Activated CD8-positive, alpha-beta memory T cell treated with anti-CD3 and anti-CD28 coated beads, Interleukin-2, amount 10 ng/mL, durations not matched to agents 7 days and 5 days (primary cell): Measurements from ENCODE around the gene ADAM19. TPM values are rescaled to one million over a fixed set of nuclear protein-coding genes. Genes with fewer than 3 reads are reported as not detected.
A peak's percentile ranks its signal among the peaks of the same experiment; 100 is the strongest.

Experiments
- ATAC-seq: fragments of 150-1000 bp; cut with Tn5 transposase; one replicate; pipeline ENCODE4 v1.10.0; 2021; ENCODE audit warnings: moderate library complexity
- CTCF ChIA-PET: fragments of 350-600 bp; sonication (Branson Sonifier 250); formaldehyde crosslinking; loops from one replicate; lab custom pipeline; 2021; ENCODE audit warnings: antibody characterized with exemption; lab: Charles Lee
- DNase-seq: peaks from one replicate; pipeline ENCODE4 v3.0.0-alpha.2; 2020
- H3K27ac Mint-ChIP-seq: one replicate; pipeline ENCODE4 v1.8.0; 2021; ENCODE audit warnings: mild to moderate bottlenecking, mixed read lengths
- H3K27me3 Mint-ChIP-seq: one replicate; pipeline ENCODE4 v1.8.0; 2021; ENCODE audit warnings: mixed read lengths
- H3K36me3 Mint-ChIP-seq: one replicate; pipeline ENCODE4 v1.8.0; 2021; ENCODE audit warnings: mild to moderate bottlenecking, mixed read lengths
- H3K4me1 Mint-ChIP-seq: one replicate; pipeline ENCODE4 v1.8.0; 2021; ENCODE audit warnings: mixed read lengths
- H3K4me3 Mint-ChIP-seq: one replicate; pipeline ENCODE4 v1.8.0; 2021; ENCODE audit warnings: mild to moderate bottlenecking, moderate library complexity, mixed read lengths
- H3K9me3 Mint-ChIP-seq: one replicate; pipeline ENCODE4 v1.8.0; 2022; ENCODE audit warnings: low read depth, mixed read lengths
- total RNA-seq, 2 experiments: library from RNA; stranded (reverse); gene quantifications; one replicate each; pipeline ENCODE4 v1.2.3, GENCODE V29; 2021

Gene ADAM19
- total RNA-seq, 2 experiments from 2014 or later = 219 to 341 TPM

GRCh38 chr5:157593052-157593757, 17.6 kb upstream of the ADAM19 start:
- CTCF ChIA-PET = interaction anchor here (0.6 to 3.0 kb wide), 11 partner anchors 8 to 228 kb away, joined by 3 to 10 read pairs (median 4); partner anchors contain the start of gene LSM11
- H3K4me3 Mint-ChIP-seq = peak overlapping the region; percentile 1
- H3K27ac Mint-ChIP-seq = peak overlapping the region; percentile 72
- ATAC-seq = no peak
- peaks cover 71% of the 10 kb centered on the region for H3K4me1 Mint-ChIP-seq
- H3K27me3 Mint-ChIP-seq = no peaks in the 10 kb centered on the region
- peaks cover 5% of the 10 kb centered on the region for H3K9me3 Mint-ChIP-seq
- H3K36me3 Mint-ChIP-seq = peaks cover 22% of the 10 kb centered on the region
- no peak for DNase-seq

DNA sequence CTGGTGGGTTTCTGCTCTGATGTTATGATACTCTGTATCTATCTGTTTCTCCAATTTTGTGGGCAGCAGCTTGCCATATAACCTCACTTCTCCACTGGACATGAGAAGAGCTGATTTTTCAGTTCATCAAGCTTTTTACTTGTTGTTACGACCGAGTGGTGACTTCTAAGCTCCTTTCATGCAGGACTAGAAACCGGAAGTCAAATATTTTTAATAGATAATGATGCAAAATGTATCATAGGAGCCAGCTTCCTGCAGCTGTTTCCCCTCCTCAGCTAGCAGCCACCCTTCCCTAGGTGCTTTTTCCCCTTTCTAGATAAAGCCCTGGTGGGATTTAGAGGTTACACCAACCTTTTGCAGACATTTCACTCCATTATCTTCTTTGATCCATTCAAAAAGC, 17.0 kb upstream of the ADAM19 start:
- ATAC-seq (no peak), DNase-seq (no peak)
- H3K4me1 Mint-ChIP-seq = peaks cover 65% of the 10 kb centered on the region
- H3K9me3 Mint-ChIP-seq = peaks cover 5% of the 10 kb centered on the region
- peaks cover 24% of the 10 kb centered on the region for H3K36me3 Mint-ChIP-seq
- H3K27me3 Mint-ChIP-seq = no peaks in the 10 kb centered on the region
- peak overlapping the region; percentile 72 for H3K27ac Mint-ChIP-seq
- H3K4me3 Mint-ChIP-seq = no peak overlapping the region
- CTCF ChIA-PET = interaction anchor here (0.9 to 3.0 kb wide), 8 partner anchors 9 to 151 kb away, joined by 3 to 10 read pairs (median 4); partner anchors contain the start of gene LSM11

DNA sequence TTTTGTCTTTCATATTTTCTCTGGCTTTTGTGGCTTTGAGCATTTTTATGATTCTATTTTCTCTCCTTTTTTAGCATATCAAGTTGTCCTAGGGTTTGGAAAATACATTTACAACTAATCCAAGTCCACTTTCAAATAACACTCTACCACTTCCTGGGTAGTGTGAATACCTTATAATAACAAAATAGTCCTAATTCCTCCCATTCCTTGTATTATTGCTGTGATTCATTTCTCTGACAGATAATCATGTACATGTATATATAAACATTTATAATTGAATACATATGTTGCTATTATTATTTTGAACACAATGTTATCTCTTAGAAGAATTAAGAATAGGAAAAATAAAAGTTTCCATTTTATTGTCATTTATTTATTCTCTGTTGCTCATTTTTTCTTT, 14.9 kb upstream of the ADAM19 start:
- CTCF ChIA-PET = interaction anchor here (0.7 kb wide), 1 partner anchor 40 kb away, joined by 3 read pairs; no protein-coding TSS in a partner anchor
- ATAC-seq = no peak
- DNase-seq = no peak
- peaks cover 44% of the 10 kb centered on the region for H3K4me1 Mint-ChIP-seq
- no peak overlapping the region for H3K27ac Mint-ChIP-seq
- H3K36me3 Mint-ChIP-seq = peaks cover 22% of the 10 kb centered on the region
- peaks cover 8% of the 10 kb centered on the region for H3K9me3 Mint-ChIP-seq
- no peaks in the 10 kb centered on the region for H3K27me3 Mint-ChIP-seq
- no peak overlapping the region for H3K4me3 Mint-ChIP-seq

DNA sequence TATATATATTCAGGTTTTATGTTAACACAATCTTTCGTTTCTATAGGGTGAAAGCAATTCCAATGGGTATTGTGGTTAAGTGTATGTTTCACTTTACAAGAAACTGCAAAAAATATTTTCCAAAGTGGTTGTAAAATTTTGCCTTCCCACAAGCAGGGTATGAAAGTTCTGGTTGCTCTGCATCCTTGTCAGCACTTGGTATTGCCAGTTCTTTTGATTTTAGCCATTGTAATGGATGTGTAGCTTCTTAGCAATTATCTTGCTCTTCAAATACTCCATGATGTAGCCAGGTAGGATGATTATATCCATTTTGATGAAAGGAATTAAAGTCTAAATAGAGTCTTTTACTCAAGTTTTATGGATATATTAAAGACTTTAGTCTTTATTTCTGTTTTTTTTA, 9.1 kb upstream of the ADAM19 start:
- no peak for ATAC-seq
- Mint-ChIP-seq H3K4me3 (no peak overlapping the region), H3K27ac (no peak overlapping the region), H3K36me3 (peaks cover 13% of the 10 kb centered on the region), H3K9me3 (peaks cover 3% of the 10 kb centered on the region), H3K27me3 (no peaks in the 10 kb centered on the region), H3K4me1 (peaks cover 32% of the 10 kb centered on the region)
- CTCF ChIA-PET = interaction anchor here (1.3 to 1.9 kb wide), 3 partner anchors 9 to 159 kb away, joined by 3 to 9 read pairs (median 7); partner anchors contain the start of gene LSM11
- no peak for DNase-seq

- Mint-ChIP-seq H3K4me1 (peaks cover 44% of the 10 kb centered on the region), H3K9me3 (peaks cover 3% of the 10 kb centered on the region), H3K4me3 (peak overlapping the region; percentile 23), H3K27me3 (no peaks in the 10 kb centered on the region), H3K36me3 (peaks cover 9% of the 10 kb centered on the region), H3K27ac (peak overlapping the region; percentile 69)
- CTCF ChIA-PET = interaction anchor here (1.4 to 2.4 kb wide), 2 partner anchors 14 to 160 kb away, joined by 3 to 7 read pairs; partner anchors contain the start of gene LSM11
- DNase-seq (no peak), ATAC-seq (peak; percentile 73)
Measured at GRCh38 chr5:157582731-157583620, 7.4 kb upstream of the ADAM19 start.

DNA sequence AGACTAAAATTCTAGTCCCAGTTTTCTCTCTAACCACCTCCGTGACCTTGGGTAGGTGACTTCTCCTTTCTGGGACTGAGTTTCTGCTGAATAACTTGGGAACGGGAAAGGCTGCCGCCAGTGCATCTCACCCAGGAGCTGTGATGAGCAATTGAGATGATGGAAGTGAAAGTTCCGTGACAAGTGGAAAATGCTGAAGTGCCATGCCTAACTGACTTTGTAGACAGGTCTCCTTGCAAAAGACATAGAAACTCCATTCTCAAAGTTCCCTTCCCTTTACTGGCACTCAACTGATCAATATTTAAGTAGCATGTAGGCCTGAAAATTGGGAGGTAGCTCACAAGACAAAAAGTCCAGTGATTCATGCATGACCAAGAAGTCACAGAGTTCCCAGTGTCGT, 6.3 kb upstream of the ADAM19 start:
- Mint-ChIP-seq H3K27ac (no peak overlapping the region), H3K4me3 (no peak overlapping the region), H3K27me3 (no peaks in the 10 kb centered on the region), H3K9me3 (no peaks in the 10 kb centered on the region), H3K36me3 (peaks cover 9% of the 10 kb centered on the region), H3K4me1 (peaks cover 50% of the 10 kb centered on the region)
- no peak for DNase-seq
- no peak for ATAC-seq
- CTCF ChIA-PET = interaction anchor here (1.1 to 2.4 kb wide), 2 partner anchors 11 to 13 kb away, joined by 3 to 7 read pairs; no protein-coding TSS in a partner anchor

DNA sequence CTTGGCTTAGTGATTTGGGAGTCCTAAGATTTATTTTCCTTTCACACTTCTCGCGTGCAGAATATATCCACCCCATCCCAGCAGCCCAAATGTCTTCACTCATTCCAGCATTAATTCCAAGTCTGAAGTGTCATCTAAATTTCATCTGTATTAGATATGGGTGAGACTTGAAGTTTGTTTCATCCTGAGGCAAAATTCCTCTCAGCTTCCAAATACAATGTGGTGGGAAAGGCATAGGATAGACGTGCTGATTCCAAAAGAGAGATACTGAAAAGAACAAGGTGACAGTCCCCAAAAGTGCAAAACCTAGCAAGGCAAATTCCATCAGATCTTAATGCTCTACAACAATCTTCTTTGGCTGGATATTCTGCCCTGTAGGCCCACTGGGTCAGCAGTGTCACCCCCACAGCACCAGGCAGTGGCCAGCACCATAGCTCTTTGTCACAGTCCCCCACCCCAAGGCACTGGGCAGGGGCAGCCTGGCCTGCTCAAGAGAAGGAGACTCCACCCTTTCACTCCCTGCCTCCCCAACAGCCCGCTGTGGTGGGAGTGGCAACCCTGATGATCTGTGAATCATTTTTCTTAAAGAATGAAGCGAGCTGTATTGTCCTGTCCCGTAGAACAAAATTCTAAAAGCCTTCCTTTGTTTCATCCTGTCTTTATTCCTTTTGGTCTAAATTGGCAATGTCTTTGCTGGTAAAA, 2.7 kb upstream of the ADAM19 start:
- CTCF ChIA-PET = interaction anchor here (0.7 to 2.6 kb wide), 5 partner anchors 9 to 141 kb away, joined by 3 to 7 read pairs (median 5); no protein-coding TSS in a partner anchor
- Mint-ChIP-seq H3K27me3 (no peaks in the 10 kb centered on the region), H3K4me3 (no peak overlapping the region), H3K36me3 (peaks cover 20% of the 10 kb centered on the region), H3K9me3 (no peaks in the 10 kb centered on the region), H3K27ac (no peak overlapping the region), H3K4me1 (peaks cover 51% of the 10 kb centered on the region)
- DNase-seq = no peak
- no peak for ATAC-seq

GRCh38 chr5:157576678-157577077, 1.1 kb upstream of the ADAM19 start:
- H3K9me3 Mint-ChIP-seq = no peaks in the 10 kb centered on the region
- H3K4me3 Mint-ChIP-seq = no peak overlapping the region
- H3K27me3 Mint-ChIP-seq = no peaks in the 10 kb centered on the region
- no peak overlapping the region for H3K27ac Mint-ChIP-seq
- no peak for ATAC-seq
- DNase-seq = no peak
- peaks cover 44% of the 10 kb centered on the region for H3K4me1 Mint-ChIP-seq
- H3K36me3 Mint-ChIP-seq = peaks cover 33% of the 10 kb centered on the region
- CTCF ChIA-PET = interaction anchor here (1.1 to 2.6 kb wide), 4 partner anchors 11 to 37 kb away, joined by 3 to 7 read pairs (median 4); no protein-coding TSS in a partner anchor

DNA sequence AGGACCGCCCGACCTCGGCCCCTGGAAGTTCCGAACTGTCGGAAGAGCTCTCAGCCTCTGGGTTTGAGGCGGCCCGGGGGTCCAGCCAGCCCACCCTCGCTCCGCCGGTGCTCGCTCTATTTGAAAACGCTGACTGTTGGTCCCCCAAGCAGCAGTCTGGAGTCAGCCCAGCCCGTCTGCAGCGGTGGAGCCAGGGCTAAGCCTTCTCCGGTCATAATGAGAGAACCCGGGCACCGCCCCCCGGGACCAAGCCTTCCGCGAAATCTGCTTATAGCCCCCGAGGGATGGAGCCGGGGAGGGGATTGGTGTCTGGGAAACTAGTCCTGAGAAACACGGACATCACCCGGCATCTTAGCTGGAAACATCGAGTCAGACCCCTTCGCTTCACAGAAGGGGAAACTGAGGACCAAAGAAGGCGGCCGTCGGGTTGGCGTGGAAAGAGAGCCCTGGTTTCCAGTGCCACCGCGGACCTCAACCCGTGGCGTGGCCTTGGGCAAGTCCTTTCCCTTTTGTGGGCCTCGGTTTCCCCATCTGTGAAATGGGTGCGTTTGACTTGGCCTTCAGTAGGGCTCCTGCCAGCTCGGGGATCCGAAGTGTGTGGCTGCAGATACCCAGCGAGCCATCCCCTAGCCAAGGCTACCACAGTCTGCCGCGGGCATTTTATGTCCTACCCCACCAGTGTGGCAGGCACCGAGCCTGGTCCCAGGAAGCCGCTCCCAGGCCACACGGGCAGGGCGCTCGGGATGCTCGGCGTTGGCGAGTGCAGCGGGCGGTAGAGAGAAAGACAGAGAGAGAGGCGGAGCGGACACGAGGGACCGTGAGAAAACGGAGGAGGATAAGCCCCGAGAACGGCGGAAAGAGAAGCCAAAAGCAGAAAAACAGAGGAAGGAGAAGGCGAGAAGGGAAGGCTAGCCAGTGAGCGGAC, 857 bp downstream of the ADAM19 start:
- peaks cover 51% of the 10 kb centered on the region for H3K36me3 Mint-ChIP-seq
- peak overlapping the region; percentile 90 for H3K27ac Mint-ChIP-seq
- H3K4me3 Mint-ChIP-seq = peak overlapping the region; percentile 99
- no peaks in the 10 kb centered on the region for H3K9me3 Mint-ChIP-seq
- peaks cover 57% of the 10 kb centered on the region for H3K4me1 Mint-ChIP-seq
- peak; percentile 26 for ATAC-seq
- H3K27me3 Mint-ChIP-seq = no peaks in the 10 kb centered on the region
- DNase-seq = peak; percentile 59
- CTCF ChIA-PET = interaction anchor here (1.4 to 5.1 kb wide), 5 partner anchors 12 to 168 kb away, joined by 4 to 18 read pairs (median 7); partner anchors contain the start of gene LSM11

DNA sequence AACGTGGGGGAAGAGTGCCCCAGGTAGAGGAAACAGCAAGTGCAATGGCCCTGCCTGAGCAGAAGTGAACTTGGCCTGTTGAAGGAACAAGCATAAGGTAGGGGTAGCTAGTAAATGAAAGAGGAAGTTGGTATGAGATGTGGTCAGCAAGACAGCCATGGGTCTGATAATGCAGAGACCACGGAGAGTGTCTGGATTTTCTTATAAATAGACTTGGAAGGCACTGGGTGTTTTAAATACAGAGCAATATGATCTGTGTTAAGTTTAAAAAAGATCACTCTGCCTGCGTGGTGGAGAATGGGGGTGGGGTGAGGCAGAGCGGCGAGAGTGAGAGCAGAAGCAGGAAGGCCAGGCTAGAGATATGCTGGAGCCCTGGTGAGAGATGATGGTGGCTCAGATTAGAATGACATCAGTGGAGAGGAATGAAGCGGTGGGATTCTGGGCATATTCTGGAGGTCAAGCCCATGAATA, 4.2 kb downstream of the ADAM19 start:
- CTCF ChIA-PET = interaction anchor here (0.7 to 5.1 kb wide), 8 partner anchors 23 to 172 kb away, joined by 3 to 18 read pairs (median 8); partner anchors contain the start of gene LSM11

DNA sequence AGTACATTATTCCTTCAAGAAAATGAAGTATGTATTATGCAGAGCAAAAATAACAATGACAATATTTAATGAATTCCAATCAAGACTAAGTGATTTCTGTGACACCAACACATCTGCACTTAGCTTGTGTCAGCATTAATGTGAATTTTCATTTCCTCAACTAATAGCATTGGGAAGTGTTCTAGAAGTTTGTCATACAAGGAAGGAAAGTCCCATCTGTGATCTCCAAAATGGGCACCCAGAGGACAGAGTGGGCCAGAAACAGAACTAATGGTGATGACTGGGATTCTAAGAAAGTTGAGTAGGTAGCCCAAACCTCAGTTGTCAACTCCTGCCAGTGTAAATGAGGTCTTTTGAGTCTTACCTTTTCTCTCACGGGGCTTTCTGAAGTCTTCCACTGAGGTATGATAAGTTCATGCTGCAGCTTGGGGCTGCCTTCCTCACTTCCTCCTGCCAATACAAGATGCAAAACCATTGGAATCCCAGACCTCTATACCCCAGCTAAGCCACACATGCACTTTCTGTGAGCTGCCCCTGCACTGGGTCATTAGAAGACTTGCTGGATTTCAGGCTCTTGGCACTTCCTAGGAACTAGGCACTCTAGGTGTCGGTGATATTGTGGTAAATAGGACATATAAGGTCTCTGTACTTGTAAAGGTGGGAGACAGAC, 4.9 kb downstream of the ADAM19 start:
- peaks cover 61% of the 10 kb centered on the region for H3K4me1 Mint-ChIP-seq
- peaks cover 77% of the 10 kb centered on the region for H3K36me3 Mint-ChIP-seq
- DNase-seq (no peak), ATAC-seq (no peak)
- CTCF ChIA-PET = interaction anchor here (0.7 to 5.1 kb wide), 11 partner anchors 12 to 173 kb away, joined by 3 to 18 read pairs (median 7); partner anchors contain the start of gene LSM11
- peak overlapping the region; percentile 89 for H3K27ac Mint-ChIP-seq
- H3K27me3 Mint-ChIP-seq = no peaks in the 10 kb centered on the region
- H3K9me3 Mint-ChIP-seq = no peaks in the 10 kb centered on the region
- peak overlapping the region; percentile 99 for H3K4me3 Mint-ChIP-seq

More for the DNA sequence above, 4.2 kb downstream of the ADAM19 start:
- DNase-seq = peak; percentile 78
- peak; percentile 56 for ATAC-seq
- H3K4me3 Mint-ChIP-seq = peak overlapping the region; percentile 99
- H3K36me3 Mint-ChIP-seq = peaks cover 77% of the 10 kb centered on the region
- peak overlapping the region; percentile 89 for H3K27ac Mint-ChIP-seq
- peaks cover 64% of the 10 kb centered on the region for H3K4me1 Mint-ChIP-seq
- no peaks in the 10 kb centered on the region for H3K9me3 Mint-ChIP-seq
- no peaks in the 10 kb centered on the region for H3K27me3 Mint-ChIP-seq
